Ishikawa (cell line): ENCODE measurements around the gene TMEM108.

Experiments used
- CEBPB ChIP-seq: IDR thresholded peaks from 2 replicates; pipeline ENCODE4 v1.6.1; 2012
- CREB1 ChIP-seq: IDR thresholded peaks from 2 replicates; pipeline ENCODE4 v1.6.1; 2012; ENCODE audit warnings: low read depth
- EGR1 ChIP-seq: IDR thresholded peaks from 2 replicates; pipeline ENCODE4 v1.6.1; 2012
- EP300 ChIP-seq: IDR thresholded peaks from 2 replicates; pipeline ENCODE4 v1.6.1; 2012; ENCODE audit warnings: borderline replicate concordance
- FOXM1 ChIP-seq: IDR thresholded peaks from 2 replicates; pipeline ENCODE4 v1.6.1; 2012; ENCODE audit warnings: low read depth, borderline replicate concordance
- NFIC ChIP-seq: IDR thresholded peaks from 2 replicates; pipeline ENCODE4 v1.6.1; 2012
- RAD21 ChIP-seq: IDR thresholded peaks from 2 replicates; pipeline ENCODE4 v1.6.1; 2012; ENCODE audit warnings: low read depth
- TAF1 ChIP-seq: IDR thresholded peaks from 2 replicates; pipeline ENCODE4 v1.6.1; 2012; ENCODE audit warnings: low read depth, mild to moderate bottlenecking
- TEAD4 ChIP-seq: IDR thresholded peaks from 2 replicates; pipeline ENCODE4 v1.6.1; 2012
- YY1 ChIP-seq: IDR thresholded peaks from 2 replicates; pipeline ENCODE4 v1.6.1; 2012; ENCODE audit warnings: low read depth
- ZBTB7A ChIP-seq: IDR thresholded peaks from 2 replicates; pipeline ENCODE4 v1.6.1; 2012; ENCODE audit warnings: low read depth
- TF ChIP-seq, protein P1 (sequence below): IDR thresholded peaks from 2 replicates; pipeline ENCODE4 v1.6.1; 2012; ENCODE audit warnings: low read depth, mild to moderate bottlenecking
- TF ChIP-seq, protein P2 (sequence below): IDR thresholded peaks from 2 replicates; pipeline ENCODE4 v1.6.1; 2012
- TF ChIP-seq, protein P3 (sequence below): IDR thresholded peaks from 2 replicates; pipeline ENCODE4 v1.6.1; 2012

DNA sequence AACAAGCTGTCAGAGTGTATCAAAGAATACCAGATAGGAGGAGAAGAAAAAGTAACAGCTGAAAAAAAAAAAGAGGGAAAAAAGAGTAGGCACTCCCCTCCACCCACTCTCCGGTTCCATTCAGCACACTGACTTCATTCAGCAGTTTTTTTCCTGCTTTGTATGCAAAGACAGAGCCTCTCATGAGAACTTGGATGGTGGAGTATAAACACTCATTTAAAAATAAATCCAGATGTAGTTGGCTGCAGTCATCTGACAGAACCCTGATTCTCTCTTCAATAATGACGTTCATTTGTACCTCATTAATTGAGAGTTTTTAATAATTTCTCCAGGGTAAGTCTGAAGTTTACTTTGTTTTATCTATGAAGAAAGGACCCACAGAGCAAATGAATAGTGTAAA lies 81.0 kb downstream of the TMEM108 start:
- no peak for TF ChIP-seq TEAD4
- TF ChIP-seq NFIC, result no peak
- TF ChIP-seq, protein P1, sequence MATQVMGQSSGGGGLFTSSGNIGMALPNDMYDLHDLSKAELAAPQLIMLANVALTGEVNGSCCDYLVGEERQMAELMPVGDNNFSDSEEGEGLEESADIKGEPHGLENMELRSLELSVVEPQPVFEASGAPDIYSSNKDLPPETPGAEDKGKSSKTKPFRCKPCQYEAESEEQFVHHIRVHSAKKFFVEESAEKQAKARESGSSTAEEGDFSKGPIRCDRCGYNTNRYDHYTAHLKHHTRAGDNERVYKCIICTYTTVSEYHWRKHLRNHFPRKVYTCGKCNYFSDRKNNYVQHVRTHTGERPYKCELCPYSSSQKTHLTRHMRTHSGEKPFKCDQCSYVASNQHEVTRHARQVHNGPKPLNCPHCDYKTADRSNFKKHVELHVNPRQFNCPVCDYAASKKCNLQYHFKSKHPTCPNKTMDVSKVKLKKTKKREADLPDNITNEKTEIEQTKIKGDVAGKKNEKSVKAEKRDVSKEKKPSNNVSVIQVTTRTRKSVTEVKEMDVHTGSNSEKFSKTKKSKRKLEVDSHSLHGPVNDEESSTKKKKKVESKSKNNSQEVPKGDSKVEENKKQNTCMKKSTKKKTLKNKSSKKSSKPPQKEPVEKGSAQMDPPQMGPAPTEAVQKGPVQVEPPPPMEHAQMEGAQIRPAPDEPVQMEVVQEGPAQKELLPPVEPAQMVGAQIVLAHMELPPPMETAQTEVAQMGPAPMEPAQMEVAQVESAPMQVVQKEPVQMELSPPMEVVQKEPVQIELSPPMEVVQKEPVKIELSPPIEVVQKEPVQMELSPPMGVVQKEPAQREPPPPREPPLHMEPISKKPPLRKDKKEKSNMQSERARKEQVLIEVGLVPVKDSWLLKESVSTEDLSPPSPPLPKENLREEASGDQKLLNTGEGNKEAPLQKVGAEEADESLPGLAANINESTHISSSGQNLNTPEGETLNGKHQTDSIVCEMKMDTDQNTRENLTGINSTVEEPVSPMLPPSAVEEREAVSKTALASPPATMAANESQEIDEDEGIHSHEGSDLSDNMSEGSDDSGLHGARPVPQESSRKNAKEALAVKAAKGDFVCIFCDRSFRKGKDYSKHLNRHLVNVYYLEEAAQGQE, result no peak
- no peak for TF ChIP-seq ZBTB7A
- TF ChIP-seq FOXM1, result no peak
- no peak for TF ChIP-seq EP300
- TF ChIP-seq RAD21, result no peak
- TF ChIP-seq, protein P2, sequence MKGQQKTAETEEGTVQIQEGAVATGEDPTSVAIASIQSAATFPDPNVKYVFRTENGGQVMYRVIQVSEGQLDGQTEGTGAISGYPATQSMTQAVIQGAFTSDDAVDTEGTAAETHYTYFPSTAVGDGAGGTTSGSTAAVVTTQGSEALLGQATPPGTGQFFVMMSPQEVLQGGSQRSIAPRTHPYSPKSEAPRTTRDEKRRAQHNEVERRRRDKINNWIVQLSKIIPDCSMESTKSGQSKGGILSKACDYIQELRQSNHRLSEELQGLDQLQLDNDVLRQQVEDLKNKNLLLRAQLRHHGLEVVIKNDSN, result no peak
- TF ChIP-seq, protein P3, sequence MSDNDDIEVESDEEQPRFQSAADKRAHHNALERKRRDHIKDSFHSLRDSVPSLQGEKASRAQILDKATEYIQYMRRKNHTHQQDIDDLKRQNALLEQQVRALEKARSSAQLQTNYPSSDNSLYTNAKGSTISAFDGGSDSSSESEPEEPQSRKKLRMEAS, result no peak
- TF ChIP-seq YY1, result no peak
- no peak for TF ChIP-seq CREB1
- TF ChIP-seq EGR1, result no peak
- TF ChIP-seq TAF1, result no peak
- no peak for TF ChIP-seq CEBPB
